Measurements from ENCODE around the gene DMKN. TPM values are rescaled to one million over a fixed set of nuclear protein-coding genes. Genes with fewer than 3 reads are reported as not detected.

The DMKN gene
- total and polyA plus RNA-seq, 9 of the 15 experiments (the other 6 are each of a cell fraction or from before 2014, with no cell fraction given), result 0.36 to 0.53 TPM; not detected in 7

- TF ChIP-seq ARID3B (CRISPR knock-in tag; IDR thresholded peaks at IDR 0.05; ENCODE audit: borderline replicate concordance) (no peak), CTCFL (IDR thresholded peaks at IDR 0.05; ENCODE audit: borderline replicate concordance, insufficient read depth, low read depth, low read length, poor library complexity, severe bottlenecking) (no peak), SREBF2 (CRISPR knock-in tag; IDR thresholded peaks at IDR 0.05) (no peak)
- TF ChIP-seq, protein P1, sequence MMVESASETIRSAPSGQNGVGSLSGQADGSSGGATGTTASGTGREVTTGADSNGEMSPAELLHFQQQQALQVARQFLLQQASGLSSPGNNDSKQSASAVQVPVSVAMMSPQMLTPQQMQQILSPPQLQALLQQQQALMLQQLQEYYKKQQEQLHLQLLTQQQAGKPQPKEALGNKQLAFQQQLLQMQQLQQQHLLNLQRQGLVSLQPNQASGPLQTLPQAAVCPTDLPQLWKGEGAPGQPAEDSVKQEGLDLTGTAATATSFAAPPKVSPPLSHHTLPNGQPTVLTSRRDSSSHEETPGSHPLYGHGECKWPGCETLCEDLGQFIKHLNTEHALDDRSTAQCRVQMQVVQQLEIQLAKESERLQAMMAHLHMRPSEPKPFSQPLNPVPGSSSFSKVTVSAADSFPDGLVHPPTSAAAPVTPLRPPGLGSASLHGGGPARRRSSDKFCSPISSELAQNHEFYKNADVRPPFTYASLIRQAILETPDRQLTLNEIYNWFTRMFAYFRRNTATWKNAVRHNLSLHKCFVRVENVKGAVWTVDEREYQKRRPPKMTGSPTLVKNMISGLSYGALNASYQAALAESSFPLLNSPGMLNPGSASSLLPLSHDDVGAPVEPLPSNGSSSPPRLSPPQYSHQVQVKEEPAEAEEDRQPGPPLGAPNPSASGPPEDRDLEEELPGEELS (CRISPR knock-in tag; IDR thresholded peaks at IDR 0.05; ENCODE audit: borderline replicate concordance), result no peak
Measured at GRCh38 chr19:35458192-35458591, 55.3 kb downstream of the DMKN start (continued).
